Activated B cell treated with CpG ODN at 0.5 μM for 24 hours (primary cell): Measurements from ENCODE around the gene OTUD1. TPM values are rescaled to one million over a fixed set of nuclear protein-coding genes. Genes with fewer than 3 reads are reported as not detected.
A peak's percentile ranks its signal among the peaks of the same experiment; 100 is the strongest.

ENCODE experiments used
- ATAC-seq: fragments of 200-7000 bp; cut with Tn5 transposase; one replicate; pipeline ENCODE4 v1.10.0; 2021; ENCODE audit warnings: low read depth, mild to moderate bottlenecking, moderate library complexity
- CTCF ChIA-PET: fragments of 350-600 bp; sonication (Branson Sonifier 250); formaldehyde crosslinking; loops from one replicate; lab custom pipeline; 2021; ENCODE audit warnings: antibody characterized with exemption; lab: Charles Lee
- POLR2A ChIA-PET: fragments of 350-600 bp; sonication (Branson Sonifier 250); formaldehyde crosslinking; loops from one replicate; lab custom pipeline; 2021; ENCODE audit warnings: antibody characterized with exemption; lab: Charles Lee
- DNase-seq: peaks from one replicate; pipeline ENCODE4 v3.0.0; 2022
- H3K27ac Mint-ChIP-seq: one replicate; pipeline ENCODE4 v1.8.0; 2020; ENCODE audit warnings: mixed read lengths
- H3K27me3 Mint-ChIP-seq: one replicate; pipeline ENCODE4 v1.8.0; 2021; ENCODE audit warnings: mixed read lengths
- H3K36me3 Mint-ChIP-seq: one replicate; pipeline ENCODE4 v1.8.0; 2021; ENCODE audit warnings: low read depth, mixed read lengths
- H3K4me1 Mint-ChIP-seq: one replicate; pipeline ENCODE4 v1.8.0; 2021; ENCODE audit warnings: mixed read lengths
- H3K4me3 Mint-ChIP-seq: one replicate; pipeline ENCODE4 v1.8.0; 2020; ENCODE audit warnings: mild to moderate bottlenecking, mixed read lengths
- H3K9me3 Mint-ChIP-seq: one replicate; pipeline ENCODE4 v1.8.0; 2020; ENCODE audit warnings: mixed read lengths
- CTCF ChIP-seq: fragments of 200-600 bp; IDR thresholded peaks from one replicate; pipeline ENCODE4 v1.8.0; 2022; ENCODE audit warnings: antibody characterized with exemption, mild to moderate bottlenecking
- intact Hi-C: fragments of 100-400 bp; cut with micrococcal nuclease; formaldehyde crosslinking; loops from one replicate; pipeline ENCODE4 v1.15.1; 2024
- total RNA-seq: library from RNA; stranded (reverse); gene quantifications from 2 replicates; pipeline ENCODE4 v1.2.3, GENCODE V29; 2022

OTUD1 gene
- total RNA-seq, 1 donor from 2014 or later: 21.0 TPM

- no peak overlapping the region for H3K4me3 Mint-ChIP-seq
- no peaks in the 10 kb centered on the region for H3K9me3 Mint-ChIP-seq
- ChIA-PET POLR2A (interaction anchor here (0.6 to 0.7 kb wide), 2 partner anchors 94 to 1183 kb away, joined by 3 read pairs; no protein-coding TSS in a partner anchor), CTCF (no interaction called here)
- H3K27ac Mint-ChIP-seq: peak overlapping the region; percentile 72
- peak; percentile 22 for ATAC-seq
- no peak for DNase-seq
- intact Hi-C loops: loop anchor here (1.0 to 10.0 kb wide), 2 partner anchors 16 to 1451 kb away; no protein-coding TSS in a partner anchor
- H3K4me1 Mint-ChIP-seq: peaks cover 25% of the 10 kb centered on the region
- no peak for TF ChIP-seq CTCF
- H3K36me3 Mint-ChIP-seq: no peaks in the 10 kb centered on the region
- no peaks in the 10 kb centered on the region for H3K27me3 Mint-ChIP-seq
Observed at GRCh38 chr10:23433701-23434100, 5.2 kb upstream of the OTUD1 start.

GRCh38 chr10:23435378-23435777, 3.5 kb upstream of the OTUD1 start:
- DNase-seq (no peak), ATAC-seq (no peak)
- no peaks in the 10 kb centered on the region for H3K27me3 Mint-ChIP-seq
- CTCF ChIA-PET: no interaction called here
- POLR2A ChIA-PET: interaction anchor here (7.4 kb wide), 1 partner anchor 15 kb away, joined by 137 read pairs; no protein-coding TSS in a partner anchor
- H3K36me3 Mint-ChIP-seq: peaks cover 2% of the 10 kb centered on the region
- H3K27ac Mint-ChIP-seq: no peak overlapping the region
- intact Hi-C loops: loop anchor here (5.0 to 10.0 kb wide), 3 partner anchors 1287 to 1449 kb away; partner anchors contain the start of genes ARHGAP21 and DNAJC1
- H3K9me3 Mint-ChIP-seq: no peaks in the 10 kb centered on the region
- no peak for TF ChIP-seq CTCF
- no peak overlapping the region for H3K4me3 Mint-ChIP-seq
- H3K4me1 Mint-ChIP-seq: peaks cover 26% of the 10 kb centered on the region

- ChIA-PET CTCF (no interaction called here), POLR2A (interaction anchor here (7.4 kb wide), 1 partner anchor 13 kb away, joined by 137 read pairs; no protein-coding TSS in a partner anchor)
- no peak for TF ChIP-seq CTCF
- intact Hi-C loops: loop anchor here (5.0 to 10.0 kb wide), 3 partner anchors 1285 to 1448 kb away; partner anchors contain the start of genes ARHGAP21 and DNAJC1
- Mint-ChIP-seq H3K9me3 (no peaks in the 10 kb centered on the region), H3K36me3 (peaks cover 12% of the 10 kb centered on the region), H3K27me3 (no peaks in the 10 kb centered on the region), H3K4me1 (peaks cover 42% of the 10 kb centered on the region), H3K27ac (peak overlapping the region; percentile 5), H3K4me3 (peak overlapping the region; percentile 9)
- no peak for ATAC-seq
- no peak for DNase-seq
Observed at GRCh38 chr10:23436983-23437382, 1.9 kb upstream of the OTUD1 start.

GRCh38 chr10:23437963-23438546, 820 bp upstream of the OTUD1 start:
- no peaks in the 10 kb centered on the region for H3K9me3 Mint-ChIP-seq
- H3K4me3 Mint-ChIP-seq: peak overlapping the region; percentile 85
- CTCF ChIA-PET: interaction anchor here (1.3 to 1.6 kb wide), 2 partner anchors 9 to 90 kb away, joined by 3 to 7 read pairs; no protein-coding TSS in a partner anchor
- peaks cover 46% of the 10 kb centered on the region for H3K4me1 Mint-ChIP-seq
- POLR2A ChIA-PET: interaction anchor here (0.7 to 7.4 kb wide), 10 partner anchors 11 to 1435 kb away, joined by 3 to 137 read pairs (median 3); partner anchors contain the start of gene DNAJC1
- TF ChIP-seq CTCF: no peak
- H3K27me3 Mint-ChIP-seq: no peaks in the 10 kb centered on the region
- ATAC-seq: no peak
- peak overlapping the region; percentile 91 for H3K27ac Mint-ChIP-seq
- peaks cover 15% of the 10 kb centered on the region for H3K36me3 Mint-ChIP-seq
- no peak for DNase-seq
- intact Hi-C loops: loop anchor here (1.0 to 10.0 kb wide), 8 partner anchors 25 to 1903 kb away; partner anchors contain the start of genes ARHGAP21, DNAJC1, ENKUR and MLLT10

- CTCF ChIA-PET: interaction anchor here (1.3 kb wide), 1 partner anchor 8 kb away, joined by 3 read pairs; no protein-coding TSS in a partner anchor
- no peak for ATAC-seq
Observed at GRCh38 chr10:23439452-23439960, 631 bp downstream of the OTUD1 start.

More at GRCh38 chr10:23439452-23439960, 631 bp downstream of the OTUD1 start:
- no peak for DNase-seq
- no peak for TF ChIP-seq CTCF
- peaks cover 49% of the 10 kb centered on the region for H3K4me1 Mint-ChIP-seq
- H3K4me3 Mint-ChIP-seq: peak overlapping the region; percentile 68
- POLR2A ChIA-PET: interaction anchor here (1.1 to 7.4 kb wide), 7 partner anchors 11 to 1913 kb away, joined by 3 to 137 read pairs (median 4); partner anchors contain the start of gene DNAJC1
- H3K27ac Mint-ChIP-seq: no peak overlapping the region
- no peaks in the 10 kb centered on the region for H3K9me3 Mint-ChIP-seq
- no peaks in the 10 kb centered on the region for H3K27me3 Mint-ChIP-seq
- peaks cover 25% of the 10 kb centered on the region for H3K36me3 Mint-ChIP-seq
- intact Hi-C loops: loop anchor here (2.0 to 10.0 kb wide), 7 partner anchors 27 to 1905 kb away; partner anchors contain the start of genes ARHGAP21, DNAJC1, ENKUR and MLLT10
